A673 (cell line): ENCODE measurements around the gene MAP3K10.
"Not testable (repeated sequence)": the region's sequence is repeated elsewhere in the genome, so short reads cannot be mapped to it uniquely, and the experiment has no call there.

ENCODE experiments used
- EZH2 ChIP-seq: fragments of 200-600 bp; sonication (generic); IDR thresholded peaks from 2 replicates; pipeline ENCODE4 v1.6.1; 2017; ENCODE audit warnings: borderline replicate concordance, low read depth, mild to moderate bottlenecking, mixed read lengths, antibody characterized with exemption, low read length; ENCODE audit not compliant: poor library complexity, severe bottlenecking
- TF ChIP-seq, protein P1 (sequence below): fragments of 300-800, 200-600 bp; sonication (generic); conservative IDR thresholded peaks from 2 replicates; pipeline ENCODE4 v1.5.1; 2017; ENCODE audit warnings: low read depth, mild to moderate bottlenecking, antibody characterized with exemption, low read length, moderate library complexity, mixed read lengths

- TF ChIP-seq, protein P1, sequence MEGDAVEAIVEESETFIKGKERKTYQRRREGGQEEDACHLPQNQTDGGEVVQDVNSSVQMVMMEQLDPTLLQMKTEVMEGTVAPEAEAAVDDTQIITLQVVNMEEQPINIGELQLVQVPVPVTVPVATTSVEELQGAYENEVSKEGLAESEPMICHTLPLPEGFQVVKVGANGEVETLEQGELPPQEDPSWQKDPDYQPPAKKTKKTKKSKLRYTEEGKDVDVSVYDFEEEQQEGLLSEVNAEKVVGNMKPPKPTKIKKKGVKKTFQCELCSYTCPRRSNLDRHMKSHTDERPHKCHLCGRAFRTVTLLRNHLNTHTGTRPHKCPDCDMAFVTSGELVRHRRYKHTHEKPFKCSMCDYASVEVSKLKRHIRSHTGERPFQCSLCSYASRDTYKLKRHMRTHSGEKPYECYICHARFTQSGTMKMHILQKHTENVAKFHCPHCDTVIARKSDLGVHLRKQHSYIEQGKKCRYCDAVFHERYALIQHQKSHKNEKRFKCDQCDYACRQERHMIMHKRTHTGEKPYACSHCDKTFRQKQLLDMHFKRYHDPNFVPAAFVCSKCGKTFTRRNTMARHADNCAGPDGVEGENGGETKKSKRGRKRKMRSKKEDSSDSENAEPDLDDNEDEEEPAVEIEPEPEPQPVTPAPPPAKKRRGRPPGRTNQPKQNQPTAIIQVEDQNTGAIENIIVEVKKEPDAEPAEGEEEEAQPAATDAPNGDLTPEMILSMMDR: not testable (repeated sequence)
- TF ChIP-seq EZH2: not testable (repeated sequence)
These were observed 20.8 kb upstream of the MAP3K10 start for GRCh38 chr19:40170303-40170989.
